Esophagus squamous epithelium (tissue), 4 donors: ENCODE measurements around the gene HECTD4.

Source experiments
- POLR2A ChIP-seq, 4 donors: fragments of 450-650 bp; IDR thresholded peaks; one replicate each; pipeline ENCODE4 v1.6.1; 2017; ENCODE audit warnings: antibody characterized with exemption in 4 of 4, mild to moderate bottlenecking in 4 of 4, moderate library complexity in 3 of 4
- TF ChIP-seq, protein P1 (sequence below), 6 experiments: fragments of 450-650 bp in 4 of 6; fragments of 200-600 bp in 2 of 6; sonication (generic) in 2 of 6; IDR thresholded peaks; one replicate each; pipeline ENCODE4 v1.5.1; 2016 to 2019; ENCODE audit warnings: antibody characterized with exemption in 6 of 6, mild to moderate bottlenecking in 4 of 6, moderate library complexity in 4 of 6

DNA sequence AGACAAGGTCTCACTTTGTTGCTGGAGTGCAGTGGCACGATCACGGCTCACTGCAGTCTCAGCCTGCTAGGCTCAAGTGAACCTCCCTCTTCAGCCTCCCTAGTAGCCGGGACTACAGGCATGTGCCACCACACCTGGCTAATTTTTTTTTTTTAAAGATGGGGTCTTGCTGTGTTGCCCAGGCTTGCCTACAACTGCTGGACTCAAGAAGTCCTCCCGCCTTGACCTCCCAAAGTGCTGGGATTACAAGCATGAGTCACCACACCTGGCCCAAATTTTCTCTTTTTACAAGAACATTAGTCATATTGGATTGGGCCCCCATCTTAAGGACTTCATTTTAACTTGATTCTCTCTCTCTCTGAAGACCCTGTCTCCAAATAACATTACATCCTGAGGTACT is 7.0 kb upstream of the HECTD4 start:
- TF ChIP-seq, protein P1, sequence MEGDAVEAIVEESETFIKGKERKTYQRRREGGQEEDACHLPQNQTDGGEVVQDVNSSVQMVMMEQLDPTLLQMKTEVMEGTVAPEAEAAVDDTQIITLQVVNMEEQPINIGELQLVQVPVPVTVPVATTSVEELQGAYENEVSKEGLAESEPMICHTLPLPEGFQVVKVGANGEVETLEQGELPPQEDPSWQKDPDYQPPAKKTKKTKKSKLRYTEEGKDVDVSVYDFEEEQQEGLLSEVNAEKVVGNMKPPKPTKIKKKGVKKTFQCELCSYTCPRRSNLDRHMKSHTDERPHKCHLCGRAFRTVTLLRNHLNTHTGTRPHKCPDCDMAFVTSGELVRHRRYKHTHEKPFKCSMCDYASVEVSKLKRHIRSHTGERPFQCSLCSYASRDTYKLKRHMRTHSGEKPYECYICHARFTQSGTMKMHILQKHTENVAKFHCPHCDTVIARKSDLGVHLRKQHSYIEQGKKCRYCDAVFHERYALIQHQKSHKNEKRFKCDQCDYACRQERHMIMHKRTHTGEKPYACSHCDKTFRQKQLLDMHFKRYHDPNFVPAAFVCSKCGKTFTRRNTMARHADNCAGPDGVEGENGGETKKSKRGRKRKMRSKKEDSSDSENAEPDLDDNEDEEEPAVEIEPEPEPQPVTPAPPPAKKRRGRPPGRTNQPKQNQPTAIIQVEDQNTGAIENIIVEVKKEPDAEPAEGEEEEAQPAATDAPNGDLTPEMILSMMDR (IDR thresholded peaks at IDR 0.05) = no peak
- no peak for TF ChIP-seq POLR2A (IDR thresholded peaks at IDR 0.05)
